Parathyroid adenoma (tissue), 2 donors: ENCODE measurements around the gene PPP1R10.

Source experiments
- H2AFZ ChIP-seq: fragments of 300-600 bp; sonication (generic); one replicate; pipeline ENCODE4 v1.7.0; 2017; ENCODE audit warnings: antibody characterized with exemption, mild to moderate bottlenecking
- H3K27ac ChIP-seq: fragments of 300-600 bp; sonication (generic); one replicate; pipeline ENCODE4 v1.7.0; 2017
- H3K27me3 ChIP-seq: fragments of 300-600 bp; sonication (generic); one replicate; pipeline ENCODE4 v1.7.0; 2017; ENCODE audit warnings: low read length; ENCODE audit not compliant: control insufficient read depth, insufficient read depth
- H3K36me3 ChIP-seq: fragments of 300-600 bp; sonication (generic); one replicate; pipeline ENCODE4 v1.7.0; 2017; ENCODE audit warnings: low read length; ENCODE audit not compliant: control insufficient read depth, insufficient read depth
- H3K4me1 ChIP-seq: fragments of 300-600 bp; sonication (generic); one replicate; pipeline ENCODE4 v1.7.0; 2017; ENCODE audit warnings: control low read depth
- H3K4me2 ChIP-seq: fragments of 300-600 bp; sonication (generic); one replicate; pipeline ENCODE4 v1.7.0; 2017; ENCODE audit warnings: low read length
- H3K4me3 ChIP-seq: fragments of 300-600 bp; sonication (generic); one replicate; pipeline ENCODE4 v1.7.0; 2017; ENCODE audit warnings: low read depth, low read length
- H3K79me2 ChIP-seq: fragments of 300-600 bp; sonication (generic); one replicate; pipeline ENCODE4 v1.7.0; 2017; ENCODE audit warnings: control low read depth
- H3K9ac ChIP-seq: fragments of 300-600 bp; sonication (generic); one replicate; pipeline ENCODE4 v1.7.0; 2017; ENCODE audit warnings: mild to moderate bottlenecking
- H3K9me3 ChIP-seq: fragments of 300-600 bp; sonication (generic); one replicate; pipeline ENCODE4 v1.7.0; 2017; ENCODE audit warnings: low read length; ENCODE audit not compliant: control insufficient read depth
- TF ChIP-seq, protein P1 (sequence below): fragments of 300-600 bp; sonication (generic); IDR thresholded peaks from one replicate; pipeline ENCODE4 v1.7.0; 2017; ENCODE audit warnings: antibody characterized with exemption, mild to moderate bottlenecking
- donor health status: primary hyperparathyroidism.

The PPP1R10 gene

DNA sequence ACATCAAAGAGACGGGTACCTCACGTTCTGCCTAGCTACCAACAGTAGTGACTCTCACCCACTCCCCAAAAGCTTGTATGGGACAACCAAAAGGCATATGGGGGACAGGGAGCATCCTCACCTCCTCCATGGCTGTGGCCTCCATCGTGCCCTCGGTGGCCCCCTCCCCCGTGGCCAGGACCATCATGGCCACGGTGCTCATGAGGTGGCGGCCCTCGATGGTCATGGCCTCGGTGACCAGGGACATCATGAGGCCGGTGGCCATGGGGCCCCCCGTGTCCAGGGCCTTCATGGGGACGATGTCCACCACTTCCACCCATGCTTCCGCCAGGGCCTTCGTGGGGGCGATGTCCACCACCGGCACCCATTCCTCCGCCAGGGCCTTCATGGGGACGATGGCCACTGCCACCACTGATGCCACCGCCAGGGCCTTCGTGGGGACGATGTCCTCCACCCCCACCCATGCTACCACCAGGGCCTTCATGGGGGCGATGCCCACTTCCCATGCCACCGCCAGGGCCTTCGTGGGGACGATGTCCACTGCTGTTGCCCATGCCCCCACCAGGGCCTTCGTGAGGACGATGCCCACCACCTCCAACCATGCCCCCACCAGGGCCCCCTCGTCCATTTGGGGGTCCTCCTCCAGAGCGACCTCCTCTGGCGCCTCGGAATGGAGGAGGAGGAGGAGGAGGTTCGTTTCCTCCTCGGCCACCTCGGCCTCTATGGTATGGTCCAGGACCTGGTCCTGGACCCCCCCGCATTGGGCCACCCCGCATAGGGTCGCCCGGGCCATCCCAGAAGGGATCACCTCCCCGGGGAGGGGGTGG lies 15.0 kb downstream of the PPP1R10 start:
- no peak overlapping the region for H3K4me3 ChIP-seq
- no peaks in the 10 kb centered on the region for H3K9me3 ChIP-seq
- H3K4me1 ChIP-seq: peaks cover 4% of the 10 kb centered on the region
- no peaks in the 10 kb centered on the region for H3K27me3 ChIP-seq
- H3K4me2 ChIP-seq: no peak overlapping the region
- H3K27ac ChIP-seq: no peak overlapping the region
- no peak overlapping the region for H2AFZ ChIP-seq
- no peaks in the 10 kb centered on the region for H3K79me2 ChIP-seq
- TF ChIP-seq, protein P1, sequence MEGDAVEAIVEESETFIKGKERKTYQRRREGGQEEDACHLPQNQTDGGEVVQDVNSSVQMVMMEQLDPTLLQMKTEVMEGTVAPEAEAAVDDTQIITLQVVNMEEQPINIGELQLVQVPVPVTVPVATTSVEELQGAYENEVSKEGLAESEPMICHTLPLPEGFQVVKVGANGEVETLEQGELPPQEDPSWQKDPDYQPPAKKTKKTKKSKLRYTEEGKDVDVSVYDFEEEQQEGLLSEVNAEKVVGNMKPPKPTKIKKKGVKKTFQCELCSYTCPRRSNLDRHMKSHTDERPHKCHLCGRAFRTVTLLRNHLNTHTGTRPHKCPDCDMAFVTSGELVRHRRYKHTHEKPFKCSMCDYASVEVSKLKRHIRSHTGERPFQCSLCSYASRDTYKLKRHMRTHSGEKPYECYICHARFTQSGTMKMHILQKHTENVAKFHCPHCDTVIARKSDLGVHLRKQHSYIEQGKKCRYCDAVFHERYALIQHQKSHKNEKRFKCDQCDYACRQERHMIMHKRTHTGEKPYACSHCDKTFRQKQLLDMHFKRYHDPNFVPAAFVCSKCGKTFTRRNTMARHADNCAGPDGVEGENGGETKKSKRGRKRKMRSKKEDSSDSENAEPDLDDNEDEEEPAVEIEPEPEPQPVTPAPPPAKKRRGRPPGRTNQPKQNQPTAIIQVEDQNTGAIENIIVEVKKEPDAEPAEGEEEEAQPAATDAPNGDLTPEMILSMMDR: no peak
- H3K9ac ChIP-seq: no peak overlapping the region
- H3K36me3 ChIP-seq: no peaks in the 10 kb centered on the region

DNA sequence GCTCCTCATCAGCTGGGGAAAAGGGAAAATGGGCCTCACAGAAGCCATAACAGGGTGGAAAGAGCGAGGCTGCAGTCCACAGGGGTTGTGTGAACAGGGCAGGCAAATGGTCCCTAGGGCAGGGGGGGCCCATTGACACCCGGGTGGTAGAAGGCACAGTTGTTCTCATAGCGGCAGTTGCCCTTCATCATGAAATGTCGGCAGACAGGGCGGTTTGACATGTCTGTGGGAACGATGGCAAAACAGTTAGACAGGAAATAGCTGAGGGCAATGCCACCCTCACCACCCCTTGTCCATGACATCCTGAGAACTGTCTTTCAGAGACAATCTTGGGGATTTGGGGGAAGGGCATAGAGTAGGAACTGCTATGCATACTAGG lies 15.6 kb downstream of the PPP1R10 start:
- no peaks in the 10 kb centered on the region for H3K27me3 ChIP-seq
- H3K27ac ChIP-seq: no peak overlapping the region
- H3K36me3 ChIP-seq: no peaks in the 10 kb centered on the region
- H3K4me1 ChIP-seq: peaks cover 4% of the 10 kb centered on the region
- TF ChIP-seq, protein P1: no peak
- no peak overlapping the region for H3K4me3 ChIP-seq
- no peak overlapping the region for H3K4me2 ChIP-seq
- no peak overlapping the region for H2AFZ ChIP-seq
- H3K9ac ChIP-seq: no peak overlapping the region
- H3K79me2 ChIP-seq: no peaks in the 10 kb centered on the region
- no peaks in the 10 kb centered on the region for H3K9me3 ChIP-seq

DNA sequence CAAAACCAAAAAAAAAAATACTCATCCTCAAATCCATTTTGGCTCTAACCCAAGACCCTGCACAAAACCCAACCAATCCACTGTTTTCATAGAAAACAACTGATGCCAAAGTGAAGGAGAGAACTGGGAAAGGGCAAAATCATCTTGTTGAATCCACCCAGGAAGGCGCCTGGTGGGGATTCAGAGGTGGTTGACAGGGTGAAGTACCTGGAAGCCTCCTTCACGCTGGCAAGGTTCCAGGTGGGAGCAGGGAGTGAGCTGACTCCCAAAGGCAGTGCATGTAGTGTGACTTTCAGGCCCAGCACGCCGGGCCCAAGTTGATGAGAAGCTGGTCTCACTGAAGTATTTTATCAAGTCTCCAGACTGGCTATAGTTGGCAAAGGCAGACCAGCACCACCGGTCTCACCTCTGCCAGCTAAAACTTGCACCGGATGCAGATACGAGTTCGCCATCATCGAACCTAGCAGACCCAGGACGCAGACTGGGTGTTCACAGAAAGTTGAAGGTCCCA lies 16.5 kb downstream of the PPP1R10 start:
- Histone ChIP-seq H3K36me3 (no peaks in the 10 kb centered on the region), H3K4me1 (peaks cover 4% of the 10 kb centered on the region)
- TF ChIP-seq, protein P1: no peak

DNA sequence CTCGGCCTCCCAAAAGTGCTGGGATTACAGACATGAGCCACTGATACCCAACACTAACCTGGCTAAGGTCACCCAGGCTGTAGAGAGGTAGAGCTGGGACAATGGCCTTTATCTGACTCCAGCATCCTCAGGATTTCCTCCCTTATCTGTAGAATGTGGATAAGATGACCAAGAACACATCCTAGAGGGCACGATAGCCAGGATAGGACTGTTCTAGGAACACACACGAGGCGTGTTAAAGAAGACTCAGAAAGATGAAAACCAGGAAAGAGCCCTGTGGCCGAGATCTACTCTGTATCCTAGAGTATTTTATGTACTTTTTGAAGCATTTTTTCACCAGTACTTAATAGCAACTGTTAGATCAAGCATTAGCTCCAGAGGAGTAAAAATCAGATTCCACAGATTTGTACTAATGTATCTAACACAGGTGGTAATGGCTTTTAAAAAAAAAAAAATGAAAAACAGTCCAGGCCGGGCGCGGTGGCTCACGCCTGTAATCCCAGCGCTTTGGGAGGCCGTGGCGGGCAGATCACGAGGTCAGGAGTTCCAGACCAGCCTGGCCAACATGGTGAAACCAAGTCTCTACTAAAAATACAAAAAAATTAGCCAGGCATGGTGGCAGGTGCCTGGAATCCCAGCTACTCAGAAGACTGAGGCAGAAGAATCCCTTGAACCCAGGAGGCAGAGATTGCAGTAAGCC lies 17.3 kb downstream of the PPP1R10 start:
- H3K79me2 ChIP-seq: no peaks in the 10 kb centered on the region

More for the DNA sequence above, 16.5 kb downstream of the PPP1R10 start:
- Histone ChIP-seq H3K9me3 (no peaks in the 10 kb centered on the region), H3K27me3 (no peaks in the 10 kb centered on the region), H3K9ac (no peak overlapping the region), H3K27ac (no peak overlapping the region), H2AFZ (no peak overlapping the region), H3K4me3 (no peak overlapping the region), H3K4me2 (no peak overlapping the region), H3K79me2 (no peaks in the 10 kb centered on the region)

More for the DNA sequence above, 17.3 kb downstream of the PPP1R10 start:
- no peak overlapping the region for H3K4me2 ChIP-seq
- no peaks in the 10 kb centered on the region for H3K27me3 ChIP-seq
- H3K4me1 ChIP-seq: peaks cover 4% of the 10 kb centered on the region
- no peak overlapping the region for H3K9ac ChIP-seq
- H3K36me3 ChIP-seq: no peaks in the 10 kb centered on the region
- H3K27ac ChIP-seq: no peak overlapping the region
- TF ChIP-seq, protein P1: no peak
- H3K4me3 ChIP-seq: no peak overlapping the region
- H3K9me3 ChIP-seq: no peaks in the 10 kb centered on the region
- H2AFZ ChIP-seq: no peak overlapping the region
